IPS-18c (cell line): ENCODE measurements around the gene RFXANK.
"Not testable (repeated sequence)": the region's sequence is repeated elsewhere in the genome, so short reads cannot be mapped to it uniquely, and the experiment has no call there.

ENCODE experiments used
- H3K4me3 ChIP-seq: 2 replicates; pipeline ENCODE4 v1.7.0; 2013; ENCODE audit warnings: low read depth, mild to moderate bottlenecking, low read length, moderate library complexity; ENCODE audit not compliant: insufficient read depth
- H3K9me3 ChIP-seq: one replicate; pipeline ENCODE4 v1.6.1; 2013; ENCODE audit warnings: mild to moderate bottlenecking, low read length, moderate library complexity; ENCODE audit not compliant: control insufficient read depth, insufficient read depth

The RFXANK gene, protein sequence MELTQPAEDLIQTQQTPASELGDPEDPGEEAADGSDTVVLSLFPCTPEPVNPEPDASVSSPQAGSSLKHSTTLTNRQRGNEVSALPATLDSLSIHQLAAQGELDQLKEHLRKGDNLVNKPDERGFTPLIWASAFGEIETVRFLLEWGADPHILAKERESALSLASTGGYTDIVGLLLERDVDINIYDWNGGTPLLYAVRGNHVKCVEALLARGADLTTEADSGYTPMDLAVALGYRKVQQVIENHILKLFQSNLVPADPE

DNA sequence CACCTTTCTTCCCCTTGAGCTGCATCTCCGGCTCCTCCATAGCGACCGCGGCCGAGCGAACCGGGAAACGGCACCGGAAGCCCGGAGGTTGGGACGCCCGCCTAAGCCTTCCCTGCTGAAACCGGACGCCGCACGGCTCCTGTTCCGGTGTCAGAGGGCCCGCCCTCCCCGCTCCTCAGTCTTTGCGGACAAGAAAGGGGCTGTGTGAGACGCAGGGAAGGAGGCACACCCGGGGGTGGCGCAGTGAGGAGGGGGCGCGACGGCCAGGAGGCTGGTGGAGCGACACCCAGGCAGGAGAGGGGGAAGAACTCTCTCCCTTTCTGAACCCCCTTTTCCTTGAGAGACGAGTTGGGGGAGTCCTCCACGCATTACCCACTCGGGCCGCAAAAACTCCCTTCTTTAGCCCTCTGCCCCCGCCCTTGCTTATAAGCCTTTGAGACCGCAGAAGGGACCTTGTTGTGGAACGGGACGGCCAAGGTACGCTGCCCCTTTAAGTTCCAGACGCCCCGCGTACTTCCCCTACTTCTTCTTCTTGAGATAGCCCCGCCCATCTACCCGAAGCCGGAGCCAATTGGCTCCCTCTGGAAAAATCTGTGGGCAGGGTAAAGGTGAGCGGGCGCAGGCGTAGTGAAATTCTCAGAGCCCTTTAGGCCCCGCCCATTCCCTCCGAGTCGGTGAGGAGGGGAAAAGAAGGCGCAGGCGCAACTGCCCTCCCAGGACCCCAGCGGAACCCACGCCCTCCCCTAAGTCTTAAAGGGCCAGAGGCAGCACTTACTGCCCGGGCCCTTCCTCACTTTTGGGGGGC is at the start of gene RFXANK, which contains the start of gene BORCS8:
Gene RFXANK, plus strand, starts transcription at position 181 of the 805 bp plus-strand sequence. CDS start 1,689 bp downstream, outside the sequence.
Gene BORCS8, minus strand, starts transcription at position 75 of the 805 bp plus-strand sequence. Its CDS starts 35 bp downstream, at position 40.
- peak within 1 kb of the TSS; percentile 99 for H3K4me3 ChIP-seq
- no peaks in the 10 kb centered on the region for H3K9me3 ChIP-seq

DNA sequence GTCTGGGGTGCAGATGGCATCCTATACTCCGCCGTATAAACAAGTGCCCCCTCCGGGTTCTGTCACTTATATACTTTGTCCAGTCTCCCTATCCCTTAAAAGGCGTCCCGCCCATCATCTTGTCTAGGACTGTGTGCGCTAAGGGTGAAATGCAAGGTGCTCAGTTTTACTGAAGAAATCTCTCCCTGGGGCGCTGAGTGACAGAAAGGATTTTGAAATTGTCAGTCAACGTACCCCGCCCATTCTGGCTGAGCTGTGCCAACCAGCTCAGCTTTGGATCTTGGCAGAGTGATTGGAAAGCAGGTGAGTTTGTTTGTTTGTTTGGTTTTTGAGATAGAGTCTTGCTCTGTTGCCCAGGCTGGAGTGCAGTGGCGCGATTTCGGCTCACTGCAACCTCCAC is 49.7 kb upstream of the RFXANK start:
- no peak overlapping the region for H3K4me3 ChIP-seq

DNA sequence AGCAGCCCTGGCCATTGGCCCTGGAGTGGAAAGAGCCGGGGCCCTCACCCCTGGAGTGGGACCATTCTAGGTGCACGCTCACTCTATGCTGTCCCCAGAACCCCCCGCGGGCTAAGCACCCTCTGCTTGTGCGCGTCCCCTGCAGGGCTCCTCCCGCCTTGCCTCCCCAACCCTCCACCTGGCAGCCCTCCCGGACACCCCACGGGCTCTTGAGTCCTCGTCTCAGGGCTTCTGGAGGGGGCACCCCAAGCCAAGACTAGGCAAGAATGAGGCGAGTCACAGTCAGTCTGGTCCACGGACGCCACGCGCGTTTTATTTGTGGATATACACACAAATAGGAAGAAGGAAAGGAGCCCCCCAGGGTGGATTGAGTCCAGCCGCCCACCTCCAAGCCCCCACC is 46.8 kb upstream of the RFXANK start:
- Histone ChIP-seq H3K4me3 (no peak overlapping the region), H3K9me3 (peaks cover 2% of the 10 kb centered on the region)

More for the DNA sequence above, 49.7 kb upstream of the RFXANK start:
- H3K9me3 ChIP-seq = peaks cover 2% of the 10 kb centered on the region

DNA sequence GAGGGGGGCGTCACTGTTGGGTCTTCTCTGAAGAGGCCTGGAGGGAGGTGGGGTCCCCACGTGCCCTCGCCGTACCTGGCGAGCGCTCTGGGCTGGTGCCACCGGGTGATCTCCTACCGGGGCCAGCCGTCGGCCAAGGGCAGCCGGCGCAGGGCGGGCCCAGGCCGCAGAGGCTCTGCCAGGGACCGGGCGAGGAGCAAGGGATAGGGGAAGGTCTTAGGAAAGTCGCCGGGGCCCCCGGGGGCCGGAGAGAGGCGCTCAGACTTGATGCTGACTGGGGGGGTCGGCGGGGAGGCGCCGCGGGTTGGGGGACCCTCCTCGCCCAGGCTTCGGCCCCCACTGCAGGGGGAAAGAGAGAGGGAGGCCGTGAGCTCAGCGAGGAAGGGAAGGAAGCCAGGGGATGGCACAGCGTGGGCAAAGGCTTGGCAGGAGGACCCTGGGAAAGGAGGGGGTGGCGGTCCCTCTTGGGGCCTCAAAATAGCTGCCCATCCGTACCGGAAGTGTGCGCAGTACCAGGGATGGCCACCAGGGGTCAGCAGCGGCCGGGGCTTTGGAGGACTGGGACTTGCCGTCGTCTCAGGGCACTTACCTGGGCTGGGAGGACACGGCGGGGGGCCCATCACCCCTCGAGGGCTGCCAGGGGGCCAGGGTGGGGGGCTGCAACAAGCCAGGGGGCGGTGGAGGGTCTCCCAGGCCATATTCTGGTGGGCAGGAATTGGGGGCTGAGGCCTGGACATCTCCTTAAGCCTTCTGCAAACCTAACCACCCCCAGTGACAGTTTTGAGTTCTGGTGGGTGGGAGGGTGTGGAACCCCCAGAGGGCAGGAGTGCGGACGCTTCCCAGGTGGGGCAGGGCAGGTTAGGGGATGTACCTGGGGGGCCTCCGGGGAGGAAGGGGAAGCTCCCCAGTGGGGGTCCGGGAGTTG is 46.1 kb upstream of the RFXANK start:
- Histone ChIP-seq H3K9me3 (peaks cover 2% of the 10 kb centered on the region), H3K4me3 (no peak overlapping the region)

DNA sequence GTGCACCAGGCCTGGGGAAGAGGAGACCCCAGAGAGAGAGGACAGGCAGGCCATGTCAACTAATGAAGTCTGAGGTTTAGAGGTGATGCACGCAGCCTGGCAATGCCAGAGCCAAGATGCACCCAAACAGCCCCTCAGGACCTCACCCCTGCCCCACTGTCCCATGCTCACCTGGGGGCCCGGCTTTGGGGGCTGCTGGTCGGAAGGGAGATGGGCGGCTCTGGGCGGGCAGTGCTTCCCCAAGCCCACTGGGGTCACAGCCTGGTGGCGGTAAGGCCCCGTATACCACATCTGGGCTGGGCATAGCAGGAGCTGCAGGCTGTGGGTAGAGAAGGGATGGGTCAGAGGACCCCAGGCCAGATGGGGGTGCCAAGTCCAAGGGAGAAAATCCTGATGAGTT is 45.2 kb upstream of the RFXANK start:
- H3K4me3 ChIP-seq = no peak overlapping the region

DNA sequence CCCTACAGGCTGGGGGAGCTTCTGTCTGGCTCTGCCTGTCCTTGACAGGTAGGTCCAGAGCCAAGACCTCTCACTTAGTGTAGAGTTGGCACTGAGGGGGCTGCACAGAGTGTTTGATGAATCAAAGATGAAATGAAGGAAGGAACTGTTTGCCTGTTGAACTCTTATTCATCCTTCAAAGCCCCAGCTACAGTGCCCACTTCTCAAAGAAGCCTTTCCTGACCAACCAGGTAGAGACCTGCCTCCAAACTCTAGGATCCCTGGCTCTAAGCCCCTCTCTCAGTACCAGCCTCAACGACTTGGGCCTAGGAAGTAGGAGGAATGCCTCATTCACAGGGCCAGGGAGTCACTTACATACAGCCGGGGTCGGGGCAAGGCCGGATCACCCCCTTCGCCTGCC is 44.7 kb upstream of the RFXANK start:
- Histone ChIP-seq H3K9me3 (peaks cover 2% of the 10 kb centered on the region), H3K4me3 (no peak overlapping the region)

More for the DNA sequence above, 45.2 kb upstream of the RFXANK start:
- peaks cover 2% of the 10 kb centered on the region for H3K9me3 ChIP-seq

DNA sequence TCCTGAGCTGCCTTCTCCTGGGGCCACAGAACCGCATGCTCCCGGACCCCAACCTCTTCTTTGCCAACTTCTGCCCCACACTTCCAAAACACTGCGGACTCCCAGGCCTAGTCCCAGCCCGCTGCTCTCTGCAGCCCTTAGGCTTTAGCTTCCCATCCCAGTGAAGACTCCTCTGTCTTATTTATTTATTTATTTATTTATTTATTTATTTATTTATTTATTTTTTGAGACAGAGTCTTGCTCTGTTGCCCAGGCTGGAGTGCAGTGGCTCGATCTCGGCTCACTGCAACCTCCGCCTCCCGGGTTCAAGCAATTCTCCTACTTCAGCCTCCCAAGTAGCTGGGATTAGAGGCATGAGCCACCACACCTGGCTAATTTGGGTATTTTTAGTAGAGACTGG is 43.6 kb upstream of the RFXANK start:
- not testable (repeated sequence) for H3K9me3 ChIP-seq, H3K4me3 ChIP-seq

DNA sequence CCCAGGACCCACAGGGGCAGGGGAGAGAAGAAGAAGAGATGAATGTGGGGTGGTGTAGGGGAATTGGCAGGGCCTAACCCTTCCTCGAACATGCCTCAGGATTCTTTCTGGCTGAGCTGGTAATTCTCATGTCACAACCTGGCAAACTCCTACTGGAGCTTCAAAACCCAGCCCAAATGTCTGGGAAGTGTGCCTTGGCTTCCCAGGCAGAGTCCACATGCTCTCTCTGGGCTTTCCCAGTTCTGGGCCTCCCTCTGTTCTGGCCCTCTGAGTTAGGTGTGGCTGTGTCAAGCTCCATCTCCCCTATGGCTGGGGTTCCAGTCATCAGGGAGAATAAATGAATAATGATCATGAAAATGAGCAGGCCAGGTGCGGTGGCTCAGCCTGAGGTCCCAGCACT is 42.6 kb upstream of the RFXANK start:
- no peak overlapping the region for H3K4me3 ChIP-seq
- H3K9me3 ChIP-seq = peaks cover 4% of the 10 kb centered on the region

DNA sequence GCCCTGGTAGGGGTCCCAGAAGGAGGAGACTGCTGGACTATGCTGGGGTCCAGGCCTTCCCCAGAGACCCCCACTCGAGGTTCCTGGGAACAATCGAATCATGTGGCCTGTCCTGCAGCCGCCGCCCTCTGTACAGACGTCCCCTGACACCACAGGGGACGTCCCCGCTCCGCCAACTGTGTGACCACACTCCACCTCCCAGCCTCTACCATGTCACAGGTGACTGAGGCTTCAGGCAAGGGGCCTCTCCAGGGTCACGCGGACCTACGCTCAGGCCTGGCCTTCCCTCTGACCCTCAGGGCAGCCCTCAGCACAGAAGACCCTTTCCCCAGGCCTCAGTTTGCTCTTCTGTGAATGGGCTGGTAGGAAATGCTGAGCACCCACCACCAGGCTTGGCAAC is 40.6 kb upstream of the RFXANK start:
- Histone ChIP-seq H3K4me3 (no peak overlapping the region), H3K9me3 (peaks cover 4% of the 10 kb centered on the region)

DNA sequence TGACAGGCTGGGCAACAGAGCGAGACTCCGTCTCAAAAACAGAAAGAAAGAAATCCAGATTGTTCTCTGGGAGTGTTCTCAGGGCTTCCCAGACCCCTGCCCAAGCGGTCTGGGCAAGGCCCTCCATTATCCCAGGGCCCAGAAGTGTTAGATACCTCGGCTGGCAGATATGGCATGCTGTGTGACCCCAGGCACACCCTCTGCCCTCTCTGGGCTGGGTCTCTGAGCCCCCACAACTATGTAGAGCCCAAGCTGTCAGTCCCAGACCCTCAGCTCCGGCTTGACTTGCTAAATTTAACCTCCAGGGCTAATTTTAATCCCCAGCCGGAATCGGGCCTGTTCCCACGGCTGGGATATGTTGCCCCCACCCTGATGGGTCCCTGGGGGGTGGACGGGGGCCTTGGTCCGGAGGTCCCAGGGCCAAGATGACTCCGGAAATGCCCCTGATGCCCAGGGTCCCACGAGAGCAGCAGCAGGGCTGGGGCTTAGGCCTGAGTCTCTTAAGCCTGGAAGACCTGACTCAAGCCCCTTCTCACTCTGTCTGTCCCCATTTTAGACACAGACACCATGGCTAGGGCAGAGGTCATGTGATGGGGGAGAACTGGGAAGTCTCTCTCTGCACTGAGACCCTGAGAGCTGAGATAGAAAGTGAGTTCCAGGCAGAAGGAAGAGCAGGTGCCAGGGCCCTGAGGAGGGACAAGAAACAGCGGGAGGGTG is 39.2 kb upstream of the RFXANK start:
- Histone ChIP-seq H3K4me3 (no peak overlapping the region), H3K9me3 (peaks cover 2% of the 10 kb centered on the region)

DNA sequence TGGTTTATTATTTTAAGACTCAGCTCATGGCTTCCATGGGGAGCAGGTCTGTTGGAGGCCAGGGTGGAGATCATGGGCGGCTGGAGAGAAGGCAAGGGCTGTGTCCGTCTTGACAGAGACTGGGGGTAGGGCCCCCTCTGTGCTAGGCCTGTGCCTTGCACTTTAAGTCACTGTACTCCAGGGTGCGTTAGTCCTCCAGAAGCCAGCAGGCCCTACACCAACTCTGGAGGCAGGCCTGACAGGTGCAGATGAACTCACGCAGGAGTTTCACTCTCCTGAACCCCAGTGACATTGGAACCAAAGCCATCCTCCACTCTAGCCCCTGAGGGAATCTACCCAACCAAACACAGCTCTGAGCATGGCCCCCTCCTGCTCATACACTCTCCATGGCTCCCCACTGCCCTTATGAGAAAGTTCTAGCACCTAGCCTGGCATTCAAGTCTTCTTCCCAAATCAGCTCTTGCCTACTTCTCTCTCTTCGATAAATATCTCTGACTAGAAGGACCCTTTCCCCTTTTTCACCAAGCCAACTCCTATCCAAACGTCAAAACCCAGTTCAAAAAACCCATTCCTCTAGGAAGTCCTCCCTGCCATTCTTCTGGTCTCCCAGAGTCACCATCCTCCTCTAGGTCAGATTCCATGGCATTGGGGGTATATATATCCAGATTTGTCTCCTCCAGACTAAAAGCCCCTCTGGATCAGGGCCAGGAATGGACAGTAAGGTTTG is 37.1 kb upstream of the RFXANK start:
- Histone ChIP-seq H3K9me3 (peaks cover 2% of the 10 kb centered on the region), H3K4me3 (no peak overlapping the region)

DNA sequence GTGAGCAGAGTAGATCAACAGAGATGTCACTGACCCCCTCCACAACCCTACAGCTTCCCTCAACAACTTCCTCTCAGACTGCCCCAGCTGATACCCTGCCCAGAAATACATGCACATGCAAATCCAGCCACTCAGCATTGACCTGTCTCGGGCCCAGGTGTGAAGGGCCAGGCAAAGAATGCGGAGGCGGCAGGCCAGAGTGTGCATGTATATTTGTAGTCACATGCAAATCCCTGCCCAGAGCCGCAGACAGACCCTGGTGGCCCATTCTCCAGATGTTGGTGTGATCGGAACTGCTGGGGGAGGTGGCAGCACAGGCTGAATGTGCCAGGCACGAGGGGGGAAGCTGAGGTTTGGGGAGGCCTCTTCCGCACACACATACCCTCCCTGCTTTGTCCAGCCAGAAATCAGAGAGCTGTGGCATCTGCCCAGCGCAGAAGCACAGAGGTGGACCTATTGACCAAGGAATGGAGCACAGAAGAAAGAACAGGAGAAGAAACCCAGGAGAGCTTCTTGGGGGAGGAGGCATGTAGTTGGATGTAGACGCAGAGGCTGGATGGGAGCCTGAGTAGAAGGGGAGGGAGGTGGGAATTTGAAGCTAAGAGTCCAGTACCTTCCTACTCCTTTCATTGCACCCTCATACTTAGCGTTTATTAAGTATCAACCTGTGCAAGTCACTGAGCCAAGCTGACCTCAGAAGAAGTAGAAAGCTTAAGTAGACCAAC is 36.4 kb upstream of the RFXANK start:
- peaks cover 2% of the 10 kb centered on the region for H3K9me3 ChIP-seq
- H3K4me3 ChIP-seq = no peak overlapping the region

DNA sequence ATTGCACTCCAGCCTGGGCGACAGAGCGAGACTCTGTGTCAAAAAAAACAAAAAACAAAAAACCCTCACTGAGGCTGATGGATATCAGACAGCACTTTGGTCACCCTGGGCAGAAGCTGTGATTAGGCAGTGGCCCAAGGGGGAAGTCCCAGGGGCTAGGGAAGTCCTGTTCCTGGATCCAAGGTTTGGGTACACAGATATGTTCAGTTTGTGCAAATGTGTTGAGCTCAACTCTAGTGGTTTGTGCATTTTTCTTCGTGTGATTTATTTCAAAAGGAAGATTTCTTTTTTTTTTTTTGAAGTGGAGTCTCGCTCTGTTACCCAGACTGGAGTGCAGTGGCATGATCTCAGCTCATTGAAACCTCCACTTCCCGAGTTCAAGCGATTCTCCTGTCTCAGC is 34.2 kb upstream of the RFXANK start:
- peaks cover under 1% of the 10 kb centered on the region for H3K9me3 ChIP-seq
- H3K4me3 ChIP-seq = no peak overlapping the region

DNA sequence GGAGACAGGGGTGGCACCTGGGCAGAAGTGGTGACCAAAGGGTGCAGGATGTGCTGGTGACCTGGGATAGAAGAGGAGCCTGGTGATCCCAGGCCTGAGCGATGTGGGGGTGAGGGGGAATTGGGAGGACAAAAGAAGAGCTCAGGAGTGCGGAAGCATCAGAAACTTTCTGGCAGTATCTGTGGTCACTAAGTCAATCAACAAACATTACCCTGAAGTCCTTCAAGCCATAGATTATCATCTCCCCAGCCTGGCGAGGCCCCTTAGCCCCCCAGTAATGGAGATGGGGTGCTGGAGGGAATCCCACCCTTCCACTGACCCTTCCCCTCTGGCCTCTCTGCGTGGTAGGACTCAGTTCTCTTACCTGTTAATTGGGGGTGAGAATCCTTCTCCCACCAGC is 32.5 kb upstream of the RFXANK start:
- H3K4me3 ChIP-seq = no peak overlapping the region

DNA sequence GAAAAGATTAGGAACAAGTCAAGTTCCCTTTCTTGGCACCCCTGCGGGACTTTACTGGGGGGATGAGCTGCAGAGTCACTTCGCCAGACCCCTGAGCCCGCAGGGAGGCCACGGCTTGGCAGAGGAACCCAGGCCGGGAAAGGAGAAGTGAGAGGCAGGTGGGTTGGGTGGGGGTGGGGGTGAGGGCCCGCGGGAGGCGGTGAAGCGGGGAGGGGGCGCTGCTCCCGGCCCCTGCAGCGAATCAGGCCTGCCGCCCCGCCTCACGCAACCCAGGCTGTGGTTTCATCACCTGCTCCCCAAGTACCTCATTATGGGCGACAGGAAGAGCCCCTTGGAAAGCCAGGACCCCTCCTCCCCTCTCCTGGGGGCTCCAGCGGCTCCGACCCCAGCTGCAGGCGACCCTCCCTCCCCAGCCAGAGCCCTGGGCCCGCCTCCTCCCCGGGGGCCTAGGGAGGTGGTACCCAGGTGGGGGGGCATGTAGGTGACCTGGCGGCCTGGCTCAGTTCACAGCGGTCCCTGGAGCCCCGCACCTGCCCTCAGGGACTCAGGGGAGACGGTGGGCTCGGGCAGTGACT is 31.5 kb upstream of the RFXANK start:
- H3K9me3 ChIP-seq = no peaks in the 10 kb centered on the region
- no peak overlapping the region for H3K4me3 ChIP-seq

More for the DNA sequence above, 32.5 kb upstream of the RFXANK start:
- no peaks in the 10 kb centered on the region for H3K9me3 ChIP-seq
